Peyer's patch (tissue), 4 donors: Measurements from ENCODE around the gene ZNF598. TPM values are rescaled to one million over a fixed set of nuclear protein-coding genes. Genes with fewer than 3 reads are reported as not detected.
"Not testable (repeated sequence)": the region's sequence is repeated elsewhere in the genome, so short reads cannot be mapped to it uniquely, and the experiment has no call there.

Experiments
- DNase-seq, 3 donors: peaks; one replicate each; pipeline ENCODE4 v3.0.0-alpha.2; 2017 to 2019
- H3K27ac ChIP-seq, 4 donors: fragments of 200-600 bp; sonication (generic); one replicate each; pipeline ENCODE4 v1.5.1; 2016 to 2019
- H3K27me3 ChIP-seq, 2 donors: fragments of 200-600 bp; sonication (generic); one replicate each; pipeline ENCODE4 v1.5.1; 2019
- H3K36me3 ChIP-seq, 3 donors: fragments of 200-600 bp; sonication (generic); one replicate each; pipeline ENCODE4 v1.5.1; 2016 to 2019
- H3K4me1 ChIP-seq, 4 donors: fragments of 200-600 bp; sonication (generic); one replicate each; pipeline ENCODE4 v1.5.1; 2016 to 2019
- H3K4me3 ChIP-seq, 4 donors: fragments of 200-600 bp; sonication (generic); 1 replicate in 3 of 4; 2 replicates in 1 of 4; pipeline ENCODE4 v1.5.1; 2016 to 2019; ENCODE audit warnings: mild to moderate bottlenecking in 1 of 4
- H3K9me3 ChIP-seq, 4 donors: fragments of 200-600 bp; sonication (generic); one replicate each; pipeline ENCODE4 v1.5.1; 2016 to 2019; ENCODE audit warnings: mild to moderate bottlenecking in 1 of 4
- POLR2A ChIP-seq, 2 donors: fragments of 450-650 bp; IDR thresholded peaks; one replicate each; pipeline ENCODE4 v1.5.1; 2017; ENCODE audit warnings: antibody characterized with exemption in 2 of 2, mild to moderate bottlenecking in 2 of 2, moderate library complexity in 2 of 2
- total RNA-seq, 4 donors: library from RNA; depleted of rRNA; stranded (reverse); fragments of >200 nt; gene quantifications; one replicate each; pipeline ENCODE4 v1.1.0, GENCODE V29; 2016
- TF ChIP-seq, protein P1 (sequence below), 6 experiments: fragments of 450-650 bp in 4 of 6; fragments of 200-600 bp in 2 of 6; sonication (generic) in 1 of 6; IDR thresholded peaks; one replicate each; pipeline ENCODE4 v1.5.1; 2017 to 2019; ENCODE audit warnings: antibody characterized with exemption in 6 of 6, mild to moderate bottlenecking in 3 of 6, moderate library complexity in 1 of 6

The ZNF598 gene
- total RNA-seq, 4 donors from 2014 or later, result 48.5 to 84.0 (median 51.4) TPM

DNA sequence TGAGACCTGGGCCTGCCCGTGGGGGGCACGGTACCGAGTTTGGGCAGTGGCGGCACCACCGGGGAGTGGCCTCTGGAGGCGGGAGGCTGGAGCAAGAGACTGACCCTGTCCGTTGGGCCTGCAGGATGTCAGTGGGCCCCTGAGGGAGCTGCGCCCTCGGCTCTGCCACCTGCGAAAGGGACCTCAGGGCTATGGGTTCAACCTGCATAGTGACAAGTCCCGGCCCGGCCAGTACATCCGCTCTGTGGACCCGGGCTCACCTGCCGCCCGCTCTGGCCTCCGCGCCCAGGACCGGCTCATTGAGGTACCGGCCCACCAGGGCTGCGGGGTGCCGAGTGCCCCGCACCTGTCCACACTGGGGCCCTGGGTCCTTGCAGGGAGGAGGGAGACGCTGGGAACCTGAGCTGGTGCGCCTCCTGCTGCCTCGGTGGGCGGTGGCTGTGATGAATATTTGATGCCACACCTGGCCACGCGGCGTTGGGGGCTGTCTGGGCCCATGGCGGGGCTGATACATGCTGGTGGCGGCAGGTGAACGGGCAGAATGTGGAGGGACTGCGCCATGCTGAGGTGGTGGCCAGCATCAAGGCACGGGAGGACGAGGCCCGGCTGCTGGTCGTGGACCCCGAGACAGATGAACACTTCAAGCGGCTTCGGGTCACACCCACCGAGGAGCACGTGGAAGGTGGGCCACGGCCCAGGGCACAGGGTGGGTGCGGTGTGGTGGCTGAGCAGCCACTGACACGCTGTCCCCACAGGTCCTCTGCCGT lies 26.8 kb upstream of the ZNF598 start:
- TF ChIP-seq, protein P1, sequence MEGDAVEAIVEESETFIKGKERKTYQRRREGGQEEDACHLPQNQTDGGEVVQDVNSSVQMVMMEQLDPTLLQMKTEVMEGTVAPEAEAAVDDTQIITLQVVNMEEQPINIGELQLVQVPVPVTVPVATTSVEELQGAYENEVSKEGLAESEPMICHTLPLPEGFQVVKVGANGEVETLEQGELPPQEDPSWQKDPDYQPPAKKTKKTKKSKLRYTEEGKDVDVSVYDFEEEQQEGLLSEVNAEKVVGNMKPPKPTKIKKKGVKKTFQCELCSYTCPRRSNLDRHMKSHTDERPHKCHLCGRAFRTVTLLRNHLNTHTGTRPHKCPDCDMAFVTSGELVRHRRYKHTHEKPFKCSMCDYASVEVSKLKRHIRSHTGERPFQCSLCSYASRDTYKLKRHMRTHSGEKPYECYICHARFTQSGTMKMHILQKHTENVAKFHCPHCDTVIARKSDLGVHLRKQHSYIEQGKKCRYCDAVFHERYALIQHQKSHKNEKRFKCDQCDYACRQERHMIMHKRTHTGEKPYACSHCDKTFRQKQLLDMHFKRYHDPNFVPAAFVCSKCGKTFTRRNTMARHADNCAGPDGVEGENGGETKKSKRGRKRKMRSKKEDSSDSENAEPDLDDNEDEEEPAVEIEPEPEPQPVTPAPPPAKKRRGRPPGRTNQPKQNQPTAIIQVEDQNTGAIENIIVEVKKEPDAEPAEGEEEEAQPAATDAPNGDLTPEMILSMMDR (IDR thresholded peaks at IDR 0.05), result no peak
- TF ChIP-seq POLR2A (IDR thresholded peaks at IDR 0.05), result no peak
- Histone ChIP-seq H3K36me3 (no peaks in the 10 kb centered on the region), H3K9me3 (no peaks in the 10 kb centered on the region), H3K4me1 (peaks cover 0 to 83% (median 3%) of the 10 kb centered on the region in 4 donors), H3K4me3 (peak overlapping the region in 2 of 4 donors; percentile 29 to 33), H3K27me3 (no peaks in the 10 kb centered on the region), H3K27ac (peak overlapping the region; percentile 67 to 91 (median 76))
- DNase-seq, result no peak

DNA sequence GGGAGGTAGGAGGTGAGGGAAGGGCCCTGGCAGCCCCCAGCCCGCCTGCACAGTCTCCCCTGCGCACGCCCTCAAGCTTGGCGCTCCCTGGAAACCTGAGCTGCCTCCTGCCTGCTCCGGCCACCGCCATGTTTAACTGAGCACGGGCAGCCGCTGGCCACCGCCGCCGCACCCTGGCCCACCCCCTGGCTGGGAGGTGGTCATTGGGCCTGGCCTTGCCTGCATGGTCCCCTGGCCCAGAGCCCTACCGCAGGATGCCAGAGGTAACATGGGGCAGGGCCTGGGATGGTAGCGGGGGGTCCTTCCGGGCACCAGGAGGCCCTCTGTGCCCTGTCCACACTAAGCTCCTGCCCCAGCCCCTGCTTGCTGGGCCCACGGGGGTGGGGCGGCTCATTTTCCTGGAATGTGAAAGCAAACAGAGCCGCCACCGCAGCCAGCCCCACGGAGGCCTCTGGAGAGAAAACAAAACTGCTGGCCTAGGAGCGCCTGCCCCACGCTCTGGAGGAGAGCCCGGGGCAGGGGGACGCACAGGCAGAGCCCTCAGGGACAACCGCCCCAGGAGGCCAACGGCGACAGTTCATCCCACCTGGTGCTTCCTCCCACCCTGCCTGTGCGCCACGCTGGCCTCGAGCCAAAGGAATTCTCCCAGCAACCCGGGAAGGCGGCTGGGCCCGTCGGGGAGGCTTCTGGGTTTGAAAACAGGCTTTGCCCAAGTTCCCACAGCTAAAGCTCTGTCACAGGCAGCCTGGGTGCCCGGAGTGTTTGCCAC lies 26.0 kb upstream of the ZNF598 start:
- H3K36me3 ChIP-seq, result no peaks in the 10 kb centered on the region
- H3K4me1 ChIP-seq, result peaks cover 0 to 76% (median 3%) of the 10 kb centered on the region in 4 donors
- no peak for DNase-seq

DNA sequence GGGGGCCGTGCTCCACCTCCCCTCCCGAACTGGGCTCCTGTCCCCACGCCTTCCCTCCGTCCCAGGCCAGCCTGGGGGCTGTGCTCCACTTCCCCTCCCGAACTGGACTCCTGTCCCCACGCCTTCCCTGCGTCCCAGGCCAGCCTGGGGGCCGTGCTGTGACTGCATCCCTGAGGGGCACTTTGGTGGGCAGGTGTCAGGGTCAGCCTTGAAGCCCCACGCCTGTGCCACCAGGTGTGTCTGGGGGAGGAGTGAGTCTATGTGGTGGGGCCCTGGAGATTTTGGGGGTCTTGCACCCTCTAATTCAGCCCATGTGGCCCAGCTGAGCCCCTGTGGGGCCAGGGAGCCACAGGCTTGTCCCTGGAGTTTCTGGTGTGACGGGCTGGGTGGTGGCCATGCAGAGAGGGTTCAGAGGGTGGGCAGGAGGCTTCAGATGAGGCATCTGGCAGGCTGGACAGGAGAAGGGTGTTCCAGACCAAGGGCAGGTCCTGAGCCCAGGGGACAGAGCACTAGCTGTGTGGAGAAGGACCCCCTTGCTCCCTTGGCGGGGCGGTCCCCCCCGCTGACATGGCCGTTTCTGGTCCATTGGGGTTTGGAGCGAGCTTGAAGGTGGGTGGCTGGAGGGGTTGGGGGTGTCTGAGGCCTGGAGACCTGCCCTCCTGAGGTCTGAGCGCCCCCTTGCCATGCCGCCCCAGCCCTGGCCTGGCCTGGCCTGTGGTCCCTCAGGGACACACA lies 25.2 kb upstream of the ZNF598 start:
- Histone ChIP-seq H3K27ac (peak overlapping the region; percentile 67 to 91 (median 76)), H3K9me3 (no peaks in the 10 kb centered on the region), H3K27me3 (no peaks in the 10 kb centered on the region), H3K4me3 (peak overlapping the region in 2 of 4 donors; percentile 29 to 33), H3K36me3 (no peaks in the 10 kb centered on the region), H3K4me1 (peaks cover 0 to 68% (median under 1%) of the 10 kb centered on the region in 4 donors)
- no peak for TF ChIP-seq POLR2A (IDR thresholded peaks at IDR 0.05)
- TF ChIP-seq, protein P1 (IDR thresholded peaks at IDR 0.05), result no peak
- DNase-seq, result no peak

More for the DNA sequence above, 26.0 kb upstream of the ZNF598 start:
- no peaks in the 10 kb centered on the region for H3K9me3 ChIP-seq
- no peaks in the 10 kb centered on the region for H3K27me3 ChIP-seq
- H3K4me3 ChIP-seq, result peak overlapping the region in 2 of 4 donors; percentile 29 to 33
- TF ChIP-seq POLR2A (IDR thresholded peaks at IDR 0.05), result no peak
- TF ChIP-seq, protein P1 (IDR thresholded peaks at IDR 0.05), result no peak
- H3K27ac ChIP-seq, result peak overlapping the region; percentile 67 to 91 (median 76)

DNA sequence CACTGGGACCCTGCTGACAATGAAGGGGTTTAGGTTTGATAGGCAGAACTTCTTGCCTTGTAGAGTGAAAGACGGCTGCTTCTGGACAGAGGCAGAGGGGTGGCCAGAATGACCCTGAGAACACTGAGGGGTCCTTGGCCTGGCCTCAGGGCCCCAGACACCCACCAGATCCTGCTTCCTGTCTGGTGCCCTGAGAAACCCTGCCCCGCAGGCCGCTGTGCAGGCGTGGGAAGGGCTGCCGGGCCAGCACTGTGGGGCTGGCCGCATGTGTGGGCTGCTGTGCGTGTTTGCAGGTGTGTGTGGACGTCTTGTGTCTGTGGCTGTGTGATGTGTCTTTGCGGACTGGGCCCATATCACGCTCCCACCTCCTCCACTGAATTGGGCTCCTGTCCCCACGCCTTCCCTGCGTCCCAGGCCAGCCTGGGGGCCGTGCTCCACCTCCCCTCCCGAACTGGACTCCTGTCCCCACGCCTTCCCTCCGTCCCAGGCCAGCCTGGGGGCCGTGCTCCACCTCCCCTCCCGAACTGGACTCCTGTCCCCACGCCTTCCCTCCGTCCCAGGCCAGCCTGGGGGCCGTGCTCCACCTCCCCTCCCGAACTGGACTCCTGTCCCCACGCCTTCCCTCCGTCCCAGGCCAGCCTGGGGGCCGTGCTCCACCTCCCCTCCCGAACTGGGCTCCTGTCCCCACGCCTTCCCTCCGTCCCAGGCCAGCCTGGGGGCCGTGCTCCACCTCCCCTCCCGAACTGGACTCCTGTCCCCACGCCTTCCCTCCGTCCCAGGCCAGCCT lies 24.5 kb upstream of the ZNF598 start:
- H3K4me3 ChIP-seq, result peak overlapping the region; percentile 3 to 40 (median 14)
- not testable (repeated sequence) for H3K27me3 ChIP-seq, DNase-seq, H3K9me3 ChIP-seq, H3K36me3 ChIP-seq
- peak overlapping the region; percentile 61 to 91 (median 74) for H3K27ac ChIP-seq
- H3K4me1 ChIP-seq, result peaks cover 0 to 66% (median 0%) of the 10 kb centered on the region in 4 donors

DNA sequence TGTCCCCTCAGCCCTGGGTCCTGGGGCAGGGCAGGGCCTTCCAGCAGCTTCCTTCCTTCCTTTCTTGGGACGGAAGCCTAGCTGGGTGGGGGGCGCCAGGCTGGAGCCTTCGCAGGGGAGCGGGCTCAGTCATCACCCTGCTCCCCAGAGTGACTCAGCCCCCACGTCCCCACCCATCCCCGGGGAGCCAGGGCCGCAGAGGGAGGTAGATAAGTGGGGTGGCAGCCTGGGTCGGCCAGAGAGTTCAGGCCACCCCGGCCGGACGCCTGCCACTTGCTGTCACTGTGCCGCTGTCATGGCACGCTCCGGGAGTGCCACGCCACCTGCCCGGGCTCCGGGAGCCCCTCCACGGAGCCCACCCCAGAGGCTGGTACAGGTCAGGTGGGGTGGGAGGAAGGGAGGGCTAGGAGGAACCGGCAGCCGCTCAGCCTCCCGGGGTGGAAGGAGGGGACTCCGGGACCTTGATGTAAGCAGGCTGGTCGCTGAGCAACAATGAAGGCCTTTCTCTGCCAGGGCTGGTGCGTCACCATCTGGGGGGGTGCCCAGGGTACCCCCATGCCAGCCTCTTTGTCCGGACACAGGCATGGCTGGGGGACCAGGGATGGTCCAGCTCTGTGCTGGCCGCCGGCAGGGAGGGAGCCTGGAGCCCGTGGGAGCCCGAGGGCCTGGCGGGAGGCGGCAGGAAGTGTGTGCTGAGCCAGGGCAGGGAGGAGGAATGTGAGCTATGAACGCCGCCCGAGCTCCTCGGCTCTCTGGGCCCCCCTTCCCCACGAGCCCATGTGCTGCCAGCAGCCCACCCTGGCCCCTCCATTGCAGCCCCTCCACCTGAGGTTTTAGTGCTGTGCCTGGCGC lies 23.7 kb upstream of the ZNF598 start:
- peaks cover 0 to 65% (median 0%) of the 10 kb centered on the region in 4 donors for H3K4me1 ChIP-seq
- DNase-seq, result no peak
- no peaks in the 10 kb centered on the region for H3K27me3 ChIP-seq
- TF ChIP-seq, protein P1 (IDR thresholded peaks at IDR 0.05), result no peak
- no peak for TF ChIP-seq POLR2A (IDR thresholded peaks at IDR 0.05)
- peak overlapping the region; percentile 61 to 90 (median 74) for H3K27ac ChIP-seq
- H3K36me3 ChIP-seq, result no peaks in the 10 kb centered on the region
- no peaks in the 10 kb centered on the region for H3K9me3 ChIP-seq
- peak overlapping the region; percentile 3 to 40 (median 14) for H3K4me3 ChIP-seq
